Fibroblast of lung (primary cell): ENCODE data around the gene EMILIN3. TPM values are rescaled to one million over a fixed set of nuclear protein-coding genes. Genes with fewer than 3 reads are reported as not detected.

Source experiments
- DNase-seq, 2 donors: peaks; one replicate each; pipeline versions ENCODE4 v3.0.0 to v3.0.0-alpha.2; 2010; ENCODE audit warnings: low read depth in 2 of 2
- H2AFZ ChIP-seq: 2 replicates; pipeline ENCODE4 v1.5.1; 2012; ENCODE audit warnings: low read length, control low read depth, inconsistent platforms
- H3K27ac ChIP-seq: 2 replicates; pipeline ENCODE4 v1.5.1; 2011; ENCODE audit warnings: low read length, control low read depth; ENCODE audit not compliant: insufficient read depth
- H3K27me3 ChIP-seq: 2 replicates; pipeline ENCODE4 v1.5.1; 2011; ENCODE audit warnings: mild to moderate bottlenecking, low read length; ENCODE audit not compliant: control insufficient read depth, insufficient read depth
- H3K36me3 ChIP-seq: 2 replicates; pipeline ENCODE4 v1.5.1; 2011; ENCODE audit warnings: low read length; ENCODE audit not compliant: control insufficient read depth, insufficient read depth
- H3K4me1 ChIP-seq: 2 replicates; pipeline ENCODE4 v1.5.1; 2011; ENCODE audit warnings: low read length; ENCODE audit not compliant: control insufficient read depth, insufficient read depth; ENCODE audit errors: extremely low read depth
- H3K4me2 ChIP-seq: 2 replicates; pipeline ENCODE4 v1.5.1; 2011; ENCODE audit warnings: low read length, control low read depth; ENCODE audit not compliant: insufficient read depth; ENCODE audit errors: extremely low read depth
- H3K4me3 ChIP-seq, 4 experiments: fragments of 200-600 bp in 1 of 4; sonication (generic) in 1 of 4; replicated peaks in 1 of 4; 2 replicates each; pipeline ENCODE4 v1.5.1; 2011 to 2016; ENCODE audit warnings: low read length in 4 of 4, low read depth in 3 of 4, mild to moderate bottlenecking in 3 of 4, control low read depth in 2 of 4, inconsistent platforms in 1 of 4, mixed read lengths in 1 of 4; ENCODE audit not compliant: insufficient read depth in 1 of 4; ENCODE audit errors: control extremely low read depth in 1 of 4
- H3K79me2 ChIP-seq: 2 replicates; pipeline ENCODE4 v1.5.1; 2012; ENCODE audit warnings: mild to moderate bottlenecking, low read length, inconsistent platforms; ENCODE audit not compliant: control insufficient read depth, insufficient read depth
- H3K9ac ChIP-seq: 2 replicates; pipeline ENCODE4 v1.5.1; 2011; ENCODE audit warnings: mild to moderate bottlenecking, low read length, control low read depth; ENCODE audit not compliant: insufficient read depth
- H3K9me3 ChIP-seq: 2 replicates; pipeline ENCODE4 v1.5.1; 2012; ENCODE audit warnings: low read depth, low read length; ENCODE audit not compliant: control insufficient read depth, insufficient read depth
- H4K20me1 ChIP-seq: 2 replicates; pipeline ENCODE4 v1.5.1; 2011; ENCODE audit warnings: low read length; ENCODE audit not compliant: control insufficient read depth, insufficient read depth; ENCODE audit errors: extremely low read depth
- EZH2 ChIP-seq: IDR thresholded peaks from 2 replicates; pipeline ENCODE4 v1.5.1; 2012; ENCODE audit warnings: low read length, control low read depth, mild to moderate bottlenecking; ENCODE audit errors: missing control alignments
- polyA plus RNA-seq, 2 donors: library from polyadenylated mRNA; depleted of rRNA in 1 of 2; stranded (reverse) in 1 of 2; unstranded in 1 of 2; fragments of >200 nt; gene quantifications; 2 replicates each; pipeline ENCODE4 v1.2.1, GENCODE V29; 2011 to 2012; ENCODE audit warnings: missing spikeins in 1 of 2
- total RNA-seq: library from RNA; depleted of rRNA; stranded (reverse); fragments of >200 nt; gene quantifications from 2 replicates; pipeline ENCODE4 v1.2.1, GENCODE V29; 2014
- TF ChIP-seq, protein P1 (sequence below), 2 donors: IDR thresholded peaks in 1 of 2; conservative IDR thresholded peaks in 1 of 2; 1 replicate in 1 of 2; 2 replicates in 1 of 2; pipeline ENCODE4 v1.5.1; 2011 to 2012; ENCODE audit warnings: low read length in 2 of 2, control low read depth in 1 of 2, inconsistent platforms in 1 of 2, low read depth in 1 of 2, mild to moderate bottlenecking in 1 of 2

The EMILIN3 gene
- total and polyA plus RNA-seq, 2 donors (not counting 1 experiment from before 2014, with no cell fraction given): 0.05 to 0.17 TPM

DNA sequence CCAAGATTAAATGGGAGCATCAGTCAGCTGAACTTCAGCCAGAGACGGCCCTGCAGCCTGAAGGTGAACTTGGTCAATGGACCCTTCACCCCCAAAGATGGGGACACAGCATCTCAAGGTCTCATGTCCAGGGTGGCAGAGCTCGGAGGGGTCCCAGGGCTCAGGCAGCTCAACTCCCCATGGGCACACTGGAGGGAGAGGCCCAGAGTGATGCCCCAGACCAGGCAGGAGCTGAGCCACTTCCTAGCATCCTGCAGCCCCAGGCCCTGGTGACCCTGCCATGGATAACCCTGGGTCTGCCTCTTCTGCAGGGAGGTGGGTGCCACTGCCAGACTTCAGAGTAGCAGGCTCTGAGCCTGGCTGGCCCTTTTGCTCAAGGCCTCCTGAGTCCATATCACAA lies 27.5 kb upstream of the EMILIN3 start:
- no peak for DNase-seq
- no peak overlapping the region for H3K4me3 ChIP-seq
- H3K4me1 ChIP-seq: no peaks in the 10 kb centered on the region
- H3K27me3 ChIP-seq: no peaks in the 10 kb centered on the region
- no peak overlapping the region for H3K27ac ChIP-seq
- H4K20me1 ChIP-seq: no peaks in the 10 kb centered on the region
- TF ChIP-seq EZH2: no peak
- TF ChIP-seq, protein P1, sequence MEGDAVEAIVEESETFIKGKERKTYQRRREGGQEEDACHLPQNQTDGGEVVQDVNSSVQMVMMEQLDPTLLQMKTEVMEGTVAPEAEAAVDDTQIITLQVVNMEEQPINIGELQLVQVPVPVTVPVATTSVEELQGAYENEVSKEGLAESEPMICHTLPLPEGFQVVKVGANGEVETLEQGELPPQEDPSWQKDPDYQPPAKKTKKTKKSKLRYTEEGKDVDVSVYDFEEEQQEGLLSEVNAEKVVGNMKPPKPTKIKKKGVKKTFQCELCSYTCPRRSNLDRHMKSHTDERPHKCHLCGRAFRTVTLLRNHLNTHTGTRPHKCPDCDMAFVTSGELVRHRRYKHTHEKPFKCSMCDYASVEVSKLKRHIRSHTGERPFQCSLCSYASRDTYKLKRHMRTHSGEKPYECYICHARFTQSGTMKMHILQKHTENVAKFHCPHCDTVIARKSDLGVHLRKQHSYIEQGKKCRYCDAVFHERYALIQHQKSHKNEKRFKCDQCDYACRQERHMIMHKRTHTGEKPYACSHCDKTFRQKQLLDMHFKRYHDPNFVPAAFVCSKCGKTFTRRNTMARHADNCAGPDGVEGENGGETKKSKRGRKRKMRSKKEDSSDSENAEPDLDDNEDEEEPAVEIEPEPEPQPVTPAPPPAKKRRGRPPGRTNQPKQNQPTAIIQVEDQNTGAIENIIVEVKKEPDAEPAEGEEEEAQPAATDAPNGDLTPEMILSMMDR (conservative IDR thresholded peaks at IDR 0.05 in 1 of 2, IDR thresholded peaks at IDR 0.05 in 1 of 2; ENCODE audit: low read depth in 1 of 2, low read length in 2 of 2): no peak
- H3K9me3 ChIP-seq: no peaks in the 10 kb centered on the region
- no peaks in the 10 kb centered on the region for H3K79me2 ChIP-seq
- no peaks in the 10 kb centered on the region for H3K36me3 ChIP-seq
- H2AFZ ChIP-seq: no peak overlapping the region
- H3K9ac ChIP-seq: no peak overlapping the region
- H3K4me2 ChIP-seq: no peak overlapping the region

DNA sequence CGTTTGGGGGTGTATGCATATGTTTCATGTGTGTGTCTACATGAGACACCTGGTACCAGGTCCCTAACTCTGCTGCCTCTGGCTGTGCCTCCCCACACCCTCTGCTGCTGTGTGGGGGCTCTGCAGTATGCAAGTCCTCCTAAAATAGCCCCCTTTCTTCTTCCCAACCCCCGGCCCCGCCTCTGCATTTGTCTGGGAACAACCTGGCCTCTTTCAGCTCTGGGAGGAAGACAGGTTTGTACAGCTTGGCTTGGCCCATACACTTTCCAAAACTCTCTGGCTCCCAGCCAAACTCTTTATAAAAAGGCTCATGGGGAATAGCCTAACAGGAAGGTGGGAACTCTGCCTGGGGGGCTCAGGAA lies 27.1 kb upstream of the EMILIN3 start:
- Histone ChIP-seq H3K36me3 (no peaks in the 10 kb centered on the region), H3K9ac (no peak overlapping the region), H3K9me3 (no peaks in the 10 kb centered on the region), H3K4me2 (no peak overlapping the region), H3K27me3 (no peaks in the 10 kb centered on the region), H3K27ac (no peak overlapping the region), H3K4me1 (no peaks in the 10 kb centered on the region), H3K79me2 (no peaks in the 10 kb centered on the region), H4K20me1 (no peaks in the 10 kb centered on the region), H2AFZ (no peak overlapping the region), H3K4me3 (no peak overlapping the region)
- TF ChIP-seq EZH2: no peak
- TF ChIP-seq, protein P1 (conservative IDR thresholded peaks at IDR 0.05 in 1 of 2, IDR thresholded peaks at IDR 0.05 in 1 of 2; ENCODE audit: low read depth in 1 of 2, low read length in 2 of 2): no peak
- no peak for DNase-seq

DNA sequence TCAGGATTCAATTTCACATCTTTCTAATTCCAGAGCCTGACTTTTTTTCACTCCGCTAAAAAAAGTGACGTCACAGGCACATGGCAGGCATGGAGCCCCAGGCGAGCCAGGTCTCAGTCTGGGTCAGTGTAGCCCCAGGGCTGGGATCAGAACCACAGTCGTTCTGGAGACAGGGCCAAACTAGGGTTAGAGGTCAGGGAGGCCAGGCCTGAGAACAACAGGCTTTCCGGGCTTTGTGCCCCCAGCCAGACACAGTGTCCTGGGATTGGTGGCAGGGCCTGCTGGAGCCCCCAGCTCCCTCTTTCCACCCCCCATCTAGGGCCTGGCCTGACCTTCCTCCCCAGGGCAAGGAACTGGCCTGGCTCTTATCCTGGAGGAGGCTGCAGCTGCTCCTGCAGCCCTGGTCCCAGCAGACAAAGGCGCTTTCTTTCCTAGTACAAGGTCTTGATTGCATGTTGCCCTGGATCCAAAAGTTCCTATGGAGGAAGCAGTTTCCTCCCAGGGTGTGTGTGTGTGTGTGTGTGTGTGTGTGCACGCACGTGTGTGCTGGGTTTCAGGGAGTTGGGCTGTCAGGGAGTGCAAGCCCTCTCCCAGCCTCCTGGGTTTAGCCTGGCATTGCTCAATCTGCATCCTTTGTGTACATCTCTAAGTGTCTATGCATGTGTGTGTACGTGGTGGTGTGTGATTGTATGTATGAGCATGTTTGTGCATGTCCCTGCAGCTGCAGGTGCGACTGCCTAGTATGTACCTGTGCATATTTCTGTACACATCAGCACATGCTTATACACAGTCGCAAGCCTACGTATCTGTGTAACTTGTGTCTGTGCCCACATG lies 26.5 kb upstream of the EMILIN3 start:
- Histone ChIP-seq H4K20me1 (no peaks in the 10 kb centered on the region), H3K9me3 (no peaks in the 10 kb centered on the region), H3K4me3 (no peak overlapping the region), H3K79me2 (no peaks in the 10 kb centered on the region), H3K9ac (no peak overlapping the region), H3K27ac (no peak overlapping the region), H2AFZ (no peak overlapping the region), H3K27me3 (no peaks in the 10 kb centered on the region), H3K4me2 (no peak overlapping the region), H3K4me1 (no peaks in the 10 kb centered on the region), H3K36me3 (no peaks in the 10 kb centered on the region)
- no peak for TF ChIP-seq EZH2
- TF ChIP-seq, protein P1 (conservative IDR thresholded peaks at IDR 0.05 in 1 of 2, IDR thresholded peaks at IDR 0.05 in 1 of 2; ENCODE audit: low read depth in 1 of 2, low read length in 2 of 2): no peak
- DNase-seq: peak in 1 of 2 donors; percentile 49
